Activated T-cell treated with anti-CD3 and anti-CD28 coated beads for 4 hours (primary cell): ENCODE measurements around the gene NEDD4L.
A peak's percentile ranks its signal among the peaks of the same experiment; 100 is the strongest.

Experiments used
- DNase-seq: peaks from one replicate; pipeline ENCODE4 v3.0.0-alpha.2; 2020

The NEDD4L gene

DNA sequence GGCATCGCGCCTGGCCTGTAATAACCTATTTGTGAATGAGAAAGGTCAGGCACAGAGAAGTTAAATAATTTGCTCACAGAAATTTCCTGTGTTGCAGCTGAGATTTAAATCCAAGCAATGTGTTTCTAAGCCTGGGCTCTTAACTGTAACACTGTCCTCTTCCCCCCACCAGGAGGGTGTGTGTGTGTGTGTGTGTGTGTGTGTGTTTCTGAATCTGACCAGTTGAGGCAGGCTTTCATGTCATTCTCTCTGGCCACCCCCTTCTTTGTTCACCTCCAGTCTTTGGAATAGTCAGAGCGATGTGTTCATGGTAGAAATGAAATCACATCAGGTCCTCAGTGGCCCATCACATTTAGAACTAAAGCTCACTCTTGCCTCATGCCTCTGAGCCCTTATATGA is 81.2 kb downstream of the NEDD4L start:
- DNase-seq, result no peak

DNA sequence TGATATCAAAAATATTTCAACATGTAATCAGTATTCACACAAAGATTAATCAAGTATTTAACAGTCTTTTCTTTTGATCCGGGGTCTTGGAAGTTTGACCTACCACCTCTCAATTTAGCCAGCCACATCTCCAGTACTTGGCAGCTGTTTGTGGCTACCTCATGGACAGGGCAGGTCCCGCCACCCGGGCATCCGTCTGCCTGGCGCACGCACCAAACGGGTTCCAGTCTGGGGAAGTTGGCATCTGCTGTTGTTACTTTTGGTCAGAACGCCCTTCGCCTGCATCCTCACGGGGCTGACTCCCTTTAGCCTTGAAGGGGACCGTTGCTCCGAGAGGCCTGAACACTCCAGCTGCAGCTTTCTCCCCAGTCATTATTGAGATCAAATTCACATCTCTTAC is 81.7 kb downstream of the NEDD4L start:
- no peak for DNase-seq

DNA sequence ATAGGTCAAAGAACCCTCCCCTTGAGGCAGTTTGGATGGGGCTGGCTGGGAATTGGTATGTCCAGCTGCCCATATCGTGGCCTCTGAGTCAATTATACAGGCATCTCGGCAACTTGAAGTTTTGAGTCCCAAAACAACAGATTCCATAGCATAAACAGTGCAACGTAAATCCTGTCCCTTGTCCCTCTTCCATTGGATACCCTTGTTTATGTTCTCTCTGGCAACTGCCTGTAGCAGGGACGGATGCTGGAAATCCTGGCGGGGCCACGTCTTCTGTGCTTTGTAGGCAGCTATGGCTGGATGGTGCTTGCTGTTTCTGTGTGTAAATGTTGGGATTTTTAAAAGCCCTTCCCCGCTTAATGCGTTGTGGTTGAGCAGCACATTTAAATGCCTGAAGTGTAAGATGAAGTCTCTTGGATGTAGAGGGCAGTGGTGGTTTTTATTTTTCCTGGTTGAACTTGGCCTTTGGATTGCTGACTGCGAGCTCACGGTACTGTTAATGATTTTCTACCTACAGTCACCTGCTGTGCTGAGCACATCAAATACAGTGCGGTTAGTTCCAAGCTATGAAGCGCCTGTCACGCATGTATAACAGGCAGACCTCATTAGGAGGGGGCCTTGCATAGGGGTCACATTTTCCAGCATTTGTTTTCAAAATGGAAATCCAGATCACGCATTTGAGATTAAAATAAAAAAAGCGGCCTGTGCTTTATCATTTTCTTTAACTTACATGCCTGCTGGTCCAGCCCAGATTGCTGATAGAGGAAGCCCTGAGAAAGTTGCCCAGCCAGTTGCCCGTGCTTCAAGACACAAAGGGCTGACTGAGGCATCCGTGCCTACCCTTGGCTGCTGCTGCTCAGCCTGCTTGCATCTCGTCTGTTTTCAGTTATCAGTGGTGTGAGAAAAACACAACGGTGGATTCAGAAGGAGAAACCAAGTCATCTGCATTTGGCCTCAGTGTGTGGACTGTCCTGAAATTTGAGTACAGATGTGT is 84.7 kb downstream of the NEDD4L start:
- no peak for DNase-seq

GRCh38 chr18:58132595-58133261 is 88.7 kb downstream of the NEDD4L start:
- DNase-seq, result no peak

GRCh38 chr18:58135183-58135641 is 91.2 kb downstream of the NEDD4L start:
- no peak for DNase-seq

DNA sequence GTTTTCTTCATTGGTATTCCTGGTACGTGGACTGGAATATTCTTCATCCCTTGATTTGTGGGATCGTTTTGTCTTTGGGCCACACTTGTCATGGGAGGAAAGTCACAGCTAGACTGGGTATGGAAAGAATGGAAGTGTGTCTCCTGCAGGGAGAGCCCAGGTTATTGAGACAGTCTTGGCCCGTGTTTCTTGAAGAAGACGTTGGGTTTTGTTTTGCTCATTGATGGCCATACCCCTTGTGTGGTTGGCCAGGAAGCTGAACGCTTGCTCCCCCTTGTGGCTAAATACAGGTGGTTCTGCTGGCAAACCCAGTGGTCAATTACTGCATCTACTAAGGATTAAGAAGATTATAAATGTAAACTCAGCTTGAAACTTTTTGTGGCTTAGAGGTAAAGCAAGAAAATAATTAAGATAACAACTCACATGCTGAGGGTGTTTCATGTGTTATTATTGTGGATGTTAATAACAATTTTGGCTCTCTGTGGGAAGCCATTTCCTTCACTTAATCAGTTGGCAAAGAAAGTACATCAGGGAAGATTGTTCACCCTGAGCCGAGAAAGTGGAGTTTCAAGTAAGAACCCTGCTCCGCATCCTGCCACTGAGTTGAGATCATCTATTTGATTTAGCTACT is 91.8 kb downstream of the NEDD4L start:
- peak; percentile 8 for DNase-seq

DNA sequence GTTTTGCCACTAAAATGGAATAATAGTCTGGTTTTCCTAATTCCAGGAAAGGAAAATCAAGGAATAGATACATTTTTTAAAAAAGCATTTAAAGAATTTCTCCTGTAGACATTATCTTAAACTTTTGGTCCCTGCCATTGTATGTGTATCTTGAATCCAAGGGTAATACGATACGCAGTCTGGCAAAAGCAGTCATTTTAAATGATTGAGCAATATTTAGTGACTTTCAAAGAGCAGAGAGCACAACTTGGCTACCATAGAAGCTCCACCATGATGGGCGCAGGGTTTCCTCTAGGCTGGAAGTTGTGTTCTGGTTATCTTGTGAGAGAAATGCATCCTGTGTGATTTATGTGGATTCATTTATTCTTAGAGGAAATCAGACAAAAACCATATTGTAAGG is 92.9 kb downstream of the NEDD4L start:
- DNase-seq, result no peak

DNA sequence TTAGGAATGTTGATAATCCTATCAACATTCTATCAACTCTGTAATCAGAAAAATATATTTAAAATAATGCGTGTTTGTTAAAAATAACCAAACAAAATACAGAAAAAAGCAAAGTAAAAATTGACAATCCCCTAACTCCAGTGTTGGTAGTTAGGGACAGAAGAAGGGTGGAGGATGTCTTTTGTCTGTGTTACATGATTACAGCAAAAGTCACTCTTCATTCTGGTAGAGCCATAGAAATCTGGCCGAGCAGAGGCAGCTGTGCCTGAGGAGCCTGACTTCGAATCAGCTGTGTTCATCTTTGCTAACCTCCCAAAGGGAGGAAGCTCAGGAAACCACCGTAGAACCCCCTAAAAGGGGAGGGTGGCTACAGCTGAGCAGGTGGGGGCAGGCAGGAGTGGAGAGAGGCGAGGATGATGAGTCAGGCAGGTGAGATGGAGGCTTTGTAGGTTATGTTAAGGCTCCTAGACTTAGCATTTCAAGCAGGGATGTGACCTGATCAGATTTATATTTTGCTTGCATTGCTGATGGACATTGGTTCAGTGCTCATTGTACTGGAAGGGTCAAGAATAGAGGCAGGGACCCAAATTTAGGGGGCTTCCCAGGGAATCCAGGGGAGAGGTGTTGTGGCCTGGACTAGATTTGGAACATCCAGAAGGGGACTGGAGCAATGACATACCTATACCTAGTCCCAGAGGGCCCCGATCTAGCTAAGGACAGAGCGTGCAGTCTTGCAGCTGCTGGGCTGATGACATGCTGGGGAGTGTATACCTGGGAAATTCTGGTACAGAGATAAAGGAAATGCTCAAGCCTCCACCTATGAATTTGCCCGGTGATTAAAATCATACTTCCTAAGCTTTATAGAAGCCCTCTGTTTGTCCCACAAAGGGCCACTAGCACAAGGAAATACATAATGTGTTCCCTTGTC is 95.7 kb downstream of the NEDD4L start:
- no peak for DNase-seq

DNA sequence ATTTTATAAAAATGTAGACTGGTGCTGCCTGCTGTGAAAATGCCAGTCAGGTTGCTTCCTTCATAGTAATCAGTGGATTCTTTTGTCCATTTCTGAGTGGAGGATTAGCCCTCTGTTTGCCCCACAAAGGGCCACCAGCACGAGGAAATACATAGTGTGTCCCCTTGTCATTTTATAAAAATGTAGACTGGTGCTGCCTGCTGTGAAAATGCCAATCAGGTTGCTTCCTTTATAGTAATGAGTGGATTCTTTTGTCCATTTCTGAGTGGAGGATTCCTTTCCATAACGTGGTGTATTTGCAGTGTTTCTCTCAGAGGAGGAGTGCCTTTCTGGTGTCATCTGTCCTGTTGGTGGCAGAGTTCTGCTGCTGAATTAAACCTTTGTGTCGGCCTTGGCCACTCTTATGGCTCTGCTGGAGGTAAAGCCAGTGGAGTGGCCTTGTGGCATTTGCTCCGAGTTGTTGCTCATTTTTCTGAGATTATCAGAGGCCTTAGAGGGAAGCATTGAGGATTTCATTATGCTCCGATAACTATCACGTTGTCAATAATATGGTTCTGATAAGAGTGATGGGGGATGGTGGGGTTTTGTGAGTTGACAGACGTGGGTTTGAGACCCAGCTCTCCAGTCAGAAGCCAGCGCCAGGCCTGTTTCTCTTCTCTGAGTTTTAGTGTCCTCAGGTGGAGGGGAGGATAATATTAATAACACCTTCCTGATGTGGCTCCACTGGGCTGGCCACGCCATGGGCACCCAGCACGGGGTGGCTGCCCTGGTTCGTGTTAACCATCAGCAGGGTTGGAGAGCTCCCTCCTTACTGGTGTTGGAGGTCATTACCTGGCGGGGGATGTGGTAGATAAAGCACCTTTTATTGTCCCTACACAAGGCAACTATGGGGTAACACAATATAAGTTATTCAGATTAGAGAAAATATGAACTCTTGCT is 96.6 kb downstream of the NEDD4L start:
- DNase-seq, result no peak

DNA sequence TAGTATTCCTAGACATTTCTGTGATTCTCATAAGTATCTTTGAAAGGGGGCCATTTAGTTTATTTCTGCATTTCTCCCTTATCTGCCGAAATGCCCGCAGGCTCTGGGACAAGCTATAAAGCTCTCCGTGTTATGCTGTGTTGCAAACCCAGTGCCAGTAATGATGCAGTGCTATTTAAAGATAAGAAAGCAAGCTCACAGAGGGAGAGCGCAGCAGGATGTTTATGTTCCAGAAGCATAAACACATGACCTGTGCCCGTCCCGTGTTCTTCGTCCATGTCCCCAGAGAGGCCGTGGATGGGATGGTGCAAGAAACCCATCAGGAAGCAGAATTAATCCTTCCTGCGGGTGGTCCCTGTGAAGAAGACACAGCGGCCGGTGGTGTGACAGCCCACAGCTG is 99.4 kb downstream of the NEDD4L start:
- no peak for DNase-seq

DNA sequence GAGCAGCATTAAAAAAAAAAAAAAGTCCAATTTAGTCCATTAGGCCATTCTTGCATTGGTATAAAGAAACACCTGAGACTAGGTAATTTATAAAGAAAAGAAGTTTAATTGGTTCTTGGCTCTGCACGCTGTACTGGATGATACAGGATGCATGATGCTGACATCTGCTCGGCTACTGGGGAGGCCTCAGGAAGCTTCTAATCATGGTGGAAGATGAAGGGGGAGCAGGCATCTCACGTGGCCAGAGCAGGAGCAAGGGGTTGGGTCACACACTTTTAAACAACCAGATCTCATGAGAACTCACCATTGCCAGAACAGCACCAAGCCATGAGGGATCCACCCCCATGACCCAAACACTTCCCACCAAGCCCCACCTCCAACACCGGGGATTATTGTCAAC is 100.1 kb downstream of the NEDD4L start:
- DNase-seq, result no peak

DNA sequence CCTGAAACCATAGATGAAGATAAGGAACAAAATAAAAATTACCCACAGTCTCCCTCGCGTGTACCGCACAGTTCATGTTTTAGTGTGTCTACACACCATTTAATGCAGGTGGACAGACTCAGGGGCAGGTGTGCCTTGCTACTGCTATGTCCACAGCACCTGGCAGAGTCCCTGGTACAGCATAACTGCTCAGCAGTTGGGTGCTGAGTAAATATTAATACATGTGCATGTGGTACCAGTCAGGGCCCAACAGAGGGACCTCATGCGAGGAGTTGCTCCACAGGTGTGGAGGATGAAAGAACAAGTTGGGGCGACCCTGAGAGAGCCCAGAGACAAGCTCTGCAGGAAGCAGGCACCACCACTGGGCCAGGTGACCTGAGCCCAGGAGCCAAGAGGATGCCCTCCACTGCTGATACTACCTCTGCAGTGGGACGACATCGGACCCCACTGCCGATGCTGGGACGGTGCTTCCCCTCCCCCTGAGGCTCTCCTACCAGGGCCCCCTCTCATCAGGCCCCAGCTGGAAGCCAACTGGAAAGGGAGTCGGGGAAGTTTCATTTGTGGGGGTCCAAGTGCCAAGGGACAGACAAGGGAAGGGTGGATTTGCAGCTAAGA is 100.8 kb downstream of the NEDD4L start:
- no peak for DNase-seq

DNA sequence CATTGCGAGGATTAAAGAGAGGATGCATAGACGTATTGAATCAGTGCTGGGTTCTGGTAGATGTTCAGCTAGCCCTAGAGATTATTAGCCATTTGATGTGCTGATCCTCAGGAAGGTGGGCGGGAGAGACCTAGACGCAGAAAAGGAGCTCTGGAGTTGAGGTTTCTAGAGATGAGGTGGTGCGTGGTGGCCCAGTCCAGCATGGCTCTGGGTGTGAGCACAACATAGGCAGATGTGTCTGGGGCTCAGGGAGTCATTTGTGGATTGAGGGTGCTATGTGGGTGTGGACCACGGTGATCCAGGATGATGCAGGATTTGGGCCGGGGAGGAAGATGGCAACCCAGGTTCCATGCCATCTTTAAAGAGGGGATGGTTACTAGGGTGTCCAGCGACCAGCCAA is 102.1 kb downstream of the NEDD4L start:
- no peak for DNase-seq

GRCh38 chr18:58148954-58149471 is 105.0 kb downstream of the NEDD4L start:
- DNase-seq, result no peak

DNA sequence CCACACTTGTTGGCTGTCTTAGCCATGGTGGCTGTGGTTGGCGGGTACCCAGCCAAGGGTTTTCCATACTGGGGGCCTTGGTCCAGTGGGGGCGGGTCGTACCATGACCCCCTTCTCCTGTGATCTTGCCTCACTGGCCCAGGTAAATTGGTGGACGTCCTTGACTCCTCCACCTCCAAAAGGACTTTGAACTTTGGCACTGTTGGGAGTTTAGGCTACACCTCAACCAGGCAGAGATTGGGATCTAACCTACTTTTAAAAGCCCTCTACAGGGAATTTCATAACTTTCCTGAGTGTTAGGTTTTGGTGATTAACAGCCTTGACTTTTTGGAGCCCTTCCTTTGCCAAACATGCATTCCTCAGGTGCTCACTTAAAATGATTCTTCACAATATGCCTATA is 106.7 kb downstream of the NEDD4L start:
- no peak for DNase-seq

- no peak for DNase-seq
Observed at GRCh38 chr18:58152216-58152615, 108.2 kb downstream of the NEDD4L start.

- no peak for DNase-seq
Observed at GRCh38 chr18:58152891-58153290, 108.9 kb downstream of the NEDD4L start.

DNA sequence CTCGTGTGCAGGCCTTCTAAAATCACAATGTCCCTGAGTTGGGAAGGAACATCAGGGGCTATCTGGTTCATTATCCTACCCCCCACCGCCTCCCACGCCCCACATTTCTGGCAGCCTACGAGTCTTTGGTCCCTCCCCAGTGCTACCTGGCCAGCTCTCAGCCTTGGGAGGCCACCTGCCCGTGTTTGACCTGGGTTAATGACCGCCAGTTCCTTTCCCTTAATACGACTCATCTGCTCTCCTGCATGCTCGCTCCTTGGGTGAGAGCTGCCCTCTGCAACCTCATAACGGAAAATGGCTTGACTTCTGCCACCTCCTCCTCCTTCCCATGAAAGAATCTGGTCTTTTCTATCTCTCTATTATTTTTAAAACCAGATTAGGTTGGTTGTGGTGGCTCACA is 112.5 kb downstream of the NEDD4L start:
- no peak for DNase-seq

DNA sequence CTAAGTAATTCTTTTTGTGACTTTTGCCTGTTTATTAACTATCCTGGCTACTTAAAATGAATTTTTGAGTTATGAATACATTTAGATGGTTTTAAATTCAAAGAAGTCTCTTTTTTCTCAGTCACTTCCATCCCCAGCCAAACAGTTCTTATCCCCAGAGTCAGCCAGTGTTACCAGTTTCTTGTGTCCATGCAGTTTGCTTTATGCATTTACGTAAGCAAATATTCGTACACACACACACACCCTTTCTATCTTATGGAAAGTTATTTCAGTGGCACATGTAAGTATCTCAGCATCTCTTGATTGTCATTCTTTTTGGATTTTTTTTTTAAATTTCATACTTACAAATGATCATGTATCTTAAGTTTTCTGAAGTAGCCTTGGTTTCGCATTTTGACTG is 113.2 kb downstream of the NEDD4L start:
- DNase-seq, result no peak

DNA sequence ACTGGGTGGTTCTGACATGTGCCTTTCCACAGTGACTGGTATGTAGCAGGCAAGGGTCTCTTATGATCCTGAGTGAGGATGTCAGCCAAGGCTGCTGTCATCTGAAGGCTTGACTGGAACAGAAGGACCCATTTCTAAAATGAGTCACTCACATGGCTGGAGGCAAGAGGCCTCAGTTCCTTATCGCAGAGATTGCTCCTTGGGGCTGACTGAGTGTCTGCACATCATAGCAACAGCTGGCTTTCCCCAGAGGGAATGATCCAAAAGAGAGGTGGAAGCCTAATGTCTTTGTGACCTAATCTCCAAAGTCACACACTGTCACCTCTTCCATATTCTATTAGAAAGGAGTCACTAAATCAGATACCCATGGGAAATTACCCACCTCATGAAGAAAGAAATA is 114.0 kb downstream of the NEDD4L start:
- no peak for DNase-seq

- DNase-seq, result no peak
Observed at GRCh38 chr18:58158459-58158858, 114.4 kb downstream of the NEDD4L start.
